Astrocyte of the cerebellum (primary cell): ENCODE data around the gene DNAH2.

ENCODE experiments used
- DNase-seq: peaks from one replicate; pipeline ENCODE4 v3.0.0-alpha.2; 2011; ENCODE audit warnings: low read depth
- H3K4me3 ChIP-seq: 2 replicates; pipeline ENCODE4 v1.5.1; 2011; ENCODE audit warnings: mild to moderate bottlenecking, low read depth, low read length, moderate library complexity
- CTCF ChIP-seq: IDR thresholded peaks from 2 replicates; pipeline ENCODE4 v1.5.1; 2012; ENCODE audit warnings: low read length, low read depth, moderate library complexity, mild to moderate bottlenecking; ENCODE audit errors: missing control alignments
- in situ Hi-C: cut with HindIII; loops from 2 replicates; pipeline ENCODE4 v1.10.0; 2017; ENCODE audit warnings: low sequenced_read_pairs

The DNAH2 gene

GRCh38 chr17:7721612-7722011 lies 4.1 kb downstream of the DNAH2 start:
- no peak overlapping the region for H3K4me3 ChIP-seq

GRCh38 chr17:7727886-7728285 lies 10.3 kb downstream of the DNAH2 start:
- no peak for TF ChIP-seq CTCF
- DNase-seq: no peak
- no peak overlapping the region for H3K4me3 ChIP-seq
- in situ Hi-C loops: no loop called here

More at GRCh38 chr17:7721612-7722011, 4.1 kb downstream of the DNAH2 start:
- TF ChIP-seq CTCF: no peak
- in situ Hi-C loops: no loop called here
- DNase-seq: no peak

- no peak for DNase-seq
- in situ Hi-C loops: no loop called here
Observed at GRCh38 chr17:7729816-7730215, 12.3 kb downstream of the DNAH2 start.

GRCh38 chr17:7732981-7733539 lies 15.5 kb downstream of the DNAH2 start:
- in situ Hi-C loops: no loop called here
- no peak for TF ChIP-seq CTCF
- no peak overlapping the region for H3K4me3 ChIP-seq

More at GRCh38 chr17:7729816-7730215, 12.3 kb downstream of the DNAH2 start:
- no peak for TF ChIP-seq CTCF
- no peak overlapping the region for H3K4me3 ChIP-seq

GRCh38 chr17:7737601-7738000 lies 20.1 kb downstream of the DNAH2 start:
- no peak for TF ChIP-seq CTCF
- no peak overlapping the region for H3K4me3 ChIP-seq
- in situ Hi-C loops: no loop called here
- no peak for DNase-seq

More at GRCh38 chr17:7732981-7733539, 15.5 kb downstream of the DNAH2 start:
- no peak for DNase-seq

- no peak for DNase-seq
- H3K4me3 ChIP-seq: no peak overlapping the region
- in situ Hi-C loops: no loop called here
- no peak for TF ChIP-seq CTCF
Observed at GRCh38 chr17:7739746-7740145, 22.2 kb downstream of the DNAH2 start.
